ENCODE results near the gene ADGRF5. TPM values are rescaled to one million over a fixed set of nuclear protein-coding genes. Genes with fewer than 3 reads are reported as not detected.

Gene ADGRF5
- total and polyA plus RNA-seq, 10 of the 15 experiments (the other 5 are each of a cell fraction or from before 2014, with no cell fraction given) = 0.01 to 0.13 TPM; not detected in 8

- no peak for TF ChIP-seq SKIL (IDR thresholded peaks at IDR 0.05; ENCODE audit: low read depth, poor library complexity, severe bottlenecking)
- no peak for TF ChIP-seq ZBTB40 (IDR thresholded peaks at IDR 0.05; ENCODE audit: borderline replicate concordance)
- TF ChIP-seq NBN (IDR thresholded peaks at IDR 0.05) = no peak
- TF ChIP-seq DPF2 (IDR thresholded peaks at IDR 0.05) = no peak
- TF ChIP-seq ZNF24 (IDR thresholded peaks at IDR 0.05) = no peak
- TF ChIP-seq ZNF687 (IDR thresholded peaks at IDR 0.05) = no peak
- TF ChIP-seq ZBTB4 (CRISPR knock-in tag; IDR thresholded peaks at IDR 0.05) = no peak
These were observed 7.4 kb downstream of the ADGRF5 start (continued) for GRCh38 chr6:46914279-46914810.

All from GM12878 (cell line).